ENCODE measurements around the gene ZNF638.

The ZNF638 gene

GRCh38 chr2:71457123-71457915 is 125.7 kb downstream of the ZNF638 start:
- no peak for ATAC-seq
- no peak for TF ChIP-seq ZNF565 (CRISPR knock-in tag; conservative IDR thresholded peaks at IDR 0.05; ENCODE audit: low read depth)

- no peak for ATAC-seq
Measured at GRCh38 chr2:71457923-71458322, 126.3 kb downstream of the ZNF638 start.

GRCh38 chr2:71458413-71459083 is 127.0 kb downstream of the ZNF638 start:
- no peak for TF ChIP-seq TOX (CRISPR knock-in tag; IDR thresholded peaks at IDR 0.05; ENCODE audit: borderline replicate concordance)
- peak; percentile 12; the same call in 2 of the 3 replicates for ATAC-seq

More at GRCh38 chr2:71457923-71458322, 126.3 kb downstream of the ZNF638 start:
- no peak for TF ChIP-seq TOX (CRISPR knock-in tag; IDR thresholded peaks at IDR 0.05; ENCODE audit: borderline replicate concordance)
- no peak for TF ChIP-seq TSHZ2 (CRISPR knock-in tag; IDR thresholded peaks at IDR 0.05)
- no peak for TF ChIP-seq CSDC2 (CRISPR knock-in tag; IDR thresholded peaks at IDR 0.05)
- no peak for TF ChIP-seq ZFP30 (CRISPR knock-in tag; IDR thresholded peaks at IDR 0.05)

- ATAC-seq, result no peak
- TF ChIP-seq CSRNP3 (CRISPR knock-in tag; IDR thresholded peaks at IDR 0.05) (no peak), TOX (CRISPR knock-in tag; IDR thresholded peaks at IDR 0.05; ENCODE audit: borderline replicate concordance) (no peak), ZNF70 (CRISPR knock-in tag; IDR thresholded peaks at IDR 0.05) (no peak), TCF4 (CRISPR knock-in tag; IDR thresholded peaks at IDR 0.05; ENCODE audit: borderline replicate concordance) (no peak), TSHZ2 (CRISPR knock-in tag; IDR thresholded peaks at IDR 0.05) (no peak)
Measured at GRCh38 chr2:71459084-71459431, 127.5 kb downstream of the ZNF638 start.

- TF ChIP-seq CREB5 (CRISPR knock-in tag; IDR thresholded peaks at IDR 0.05; ENCODE audit: low read depth) (no peak), ZC3H10 (CRISPR knock-in tag; IDR thresholded peaks at IDR 0.05) (no peak), SNAI2 (CRISPR knock-in tag; IDR thresholded peaks at IDR 0.05) (no peak), PPARA (CRISPR knock-in tag; IDR thresholded peaks at IDR 0.05; ENCODE audit: borderline replicate concordance) (no peak), TCF4 (CRISPR knock-in tag; IDR thresholded peaks at IDR 0.05; ENCODE audit: borderline replicate concordance) (no peak), ZNF565 (CRISPR knock-in tag; conservative IDR thresholded peaks at IDR 0.05; ENCODE audit: low read depth) (no peak), ZFP30 (CRISPR knock-in tag; IDR thresholded peaks at IDR 0.05) (no peak), ISL1 (CRISPR knock-in tag; IDR thresholded peaks at IDR 0.05) (no peak)
- ATAC-seq, result no peak
Measured at GRCh38 chr2:71460056-71460455, 128.5 kb downstream of the ZNF638 start.
